ENCODE measurements around the gene RXRA. TPM values are rescaled to one million over a fixed set of nuclear protein-coding genes. Genes with fewer than 3 reads are reported as not detected.

RXRA gene
- polyA plus RNA-seq, 4 donors = 30.8 to 83.5 (median 41.5) TPM

DNA sequence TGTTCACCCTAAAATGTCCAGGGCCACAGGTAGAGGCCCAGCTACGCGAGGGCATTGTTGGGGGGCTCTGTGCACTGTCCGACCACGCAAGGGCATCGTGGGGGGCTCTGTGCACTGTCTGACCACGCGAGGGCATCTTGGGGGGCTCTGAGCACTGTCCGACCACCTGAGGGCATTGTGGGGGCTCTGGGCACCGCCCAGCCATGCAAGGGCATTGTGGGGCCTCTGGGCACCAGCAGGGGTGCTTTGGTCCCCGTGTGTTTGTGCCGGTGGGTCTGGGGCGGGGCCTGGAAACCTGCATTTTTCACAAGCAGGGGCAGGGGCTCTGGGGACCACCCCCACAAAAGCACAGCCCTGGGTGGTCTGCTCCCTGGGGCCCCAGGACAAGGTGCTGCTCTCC lies 41.5 kb upstream of the RXRA start:
- Histone ChIP-seq H3K4me1 (ENCODE audit: control insufficient read depth in 3 of 3, insufficient read depth in 2 of 3, low read depth in 1 of 3, low read length in 2 of 3) (no peaks in the 10 kb centered on the region), H3K9me3 (ENCODE audit: control insufficient read depth in 2 of 2, insufficient read depth in 1 of 2, low read depth in 1 of 2, low read length in 1 of 2) (no peaks in the 10 kb centered on the region), H3K27me3 (ENCODE audit: control insufficient read depth in 3 of 3, insufficient read depth in 3 of 3, low read length in 3 of 3) (no peaks in the 10 kb centered on the region), H3K27ac (ENCODE audit: low read depth in 1 of 3, low read length in 2 of 3) (no peak overlapping the region), H3K36me3 (ENCODE audit: control insufficient read depth in 3 of 3, insufficient read depth in 2 of 3, low read depth in 1 of 3, low read length in 3 of 3) (no peaks in the 10 kb centered on the region), H3K4me3 (ENCODE audit: low read depth in 1 of 3, low read length in 3 of 3) (no peak overlapping the region)
- no peak for FAIRE-seq
- 82 to 86% (median 83%) methylated on average over 11 to 12 of the region's 12 CpGs for WGBS, 3 donors
- no peak for DNase-seq

DNA sequence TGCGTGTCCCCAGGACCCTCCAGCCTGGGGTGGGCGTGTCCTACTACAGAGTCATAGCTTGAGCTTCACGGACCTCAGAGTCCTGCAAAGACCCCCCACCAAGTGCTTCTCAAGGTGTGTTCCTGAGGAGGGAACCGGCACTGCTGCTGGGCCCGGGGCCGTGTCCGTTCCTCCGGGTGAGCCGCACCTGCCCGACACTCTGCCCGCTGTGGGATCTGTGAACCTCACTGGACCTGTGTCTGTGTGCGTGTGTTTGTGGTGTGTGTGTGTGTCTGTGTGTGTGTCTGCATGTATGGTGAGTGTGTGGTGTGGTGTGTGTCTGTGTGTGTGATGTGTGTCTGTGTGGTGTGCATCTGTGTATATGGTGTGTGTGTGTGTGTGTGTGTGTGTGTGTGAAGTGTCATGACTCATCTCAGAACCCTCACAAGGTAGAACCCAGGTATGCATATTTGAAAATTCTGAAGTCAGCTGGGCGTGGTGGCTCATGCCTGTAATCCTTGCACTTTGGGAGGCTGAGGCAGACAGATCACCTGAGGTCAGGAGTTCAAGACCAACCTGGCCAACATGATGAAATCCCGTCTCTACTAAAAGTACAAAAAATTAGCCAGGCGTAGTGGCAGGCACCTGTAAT lies 40.9 kb upstream of the RXRA start:
- Histone ChIP-seq H3K27ac (ENCODE audit: low read depth in 1 of 3, low read length in 2 of 3) (no peak overlapping the region), H3K36me3 (ENCODE audit: control insufficient read depth in 3 of 3, insufficient read depth in 2 of 3, low read depth in 1 of 3, low read length in 3 of 3) (no peaks in the 10 kb centered on the region), H3K9me3 (ENCODE audit: control insufficient read depth in 2 of 2, insufficient read depth in 1 of 2, low read depth in 1 of 2, low read length in 1 of 2) (no peaks in the 10 kb centered on the region), H3K4me3 (ENCODE audit: low read depth in 1 of 3, low read length in 3 of 3) (no peak overlapping the region), H3K27me3 (ENCODE audit: control insufficient read depth in 3 of 3, insufficient read depth in 3 of 3, low read length in 3 of 3) (no peaks in the 10 kb centered on the region), H3K4me1 (ENCODE audit: control insufficient read depth in 3 of 3, insufficient read depth in 2 of 3, low read depth in 1 of 3, low read length in 2 of 3) (no peaks in the 10 kb centered on the region)
- no peak for DNase-seq
- no peak for FAIRE-seq
- 83 to 86% (median 84%) methylated on average over 15 of the region's 15 CpGs for WGBS, 3 donors

DNA sequence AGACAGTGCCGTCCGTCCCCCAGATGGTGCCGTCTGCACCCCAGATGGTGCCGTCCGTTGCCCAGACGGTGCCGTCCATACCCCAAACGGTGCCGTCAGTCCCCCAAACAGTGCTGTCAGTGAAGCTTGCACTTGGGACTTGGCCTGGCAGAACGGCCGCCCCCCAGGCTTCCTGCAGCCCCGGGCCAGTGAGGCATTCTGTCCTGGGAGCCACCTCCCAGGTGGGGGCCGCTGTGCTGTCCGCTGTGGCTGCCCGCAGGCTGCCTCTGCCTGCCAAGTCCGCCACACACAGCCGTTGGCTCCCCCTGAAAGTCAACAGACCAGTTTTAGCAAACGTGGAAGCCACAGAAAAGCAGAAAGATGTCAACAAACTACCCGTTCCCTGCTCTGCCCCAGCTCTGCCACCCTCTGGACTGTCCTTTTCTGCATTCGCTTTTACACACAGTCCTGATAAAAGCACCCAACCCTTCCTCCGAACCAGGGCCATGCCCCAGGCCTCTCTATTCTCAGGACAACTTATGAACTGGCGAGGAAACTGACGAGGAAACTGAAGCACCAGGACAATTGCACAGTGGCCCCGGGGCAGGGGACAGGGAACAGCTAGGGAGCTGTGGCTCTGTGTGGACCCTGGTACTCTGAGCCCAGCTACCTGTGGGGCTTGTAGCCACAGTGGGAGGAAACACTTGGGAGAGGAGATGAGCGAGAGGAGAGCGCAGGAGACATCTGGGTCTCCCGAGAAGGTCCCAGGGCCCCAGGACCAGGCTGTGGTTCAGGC lies 39.6 kb upstream of the RXRA start:
- WGBS, 3 donors = 65 to 69% (median 68%) methylated on average over 27 of the region's 27 CpGs
- DNase-seq = no peak
- peaks cover 0 to 2% of the 10 kb centered on the region in 2 donors for H3K9me3 ChIP-seq (ENCODE audit: control insufficient read depth in 2 of 2, insufficient read depth in 1 of 2, low read depth in 1 of 2, low read length in 1 of 2)
- no peak for FAIRE-seq
- no peaks in the 10 kb centered on the region for H3K36me3 ChIP-seq (ENCODE audit: control insufficient read depth in 3 of 3, insufficient read depth in 2 of 3, low read depth in 1 of 3, low read length in 3 of 3)
- no peaks in the 10 kb centered on the region for H3K27me3 ChIP-seq (ENCODE audit: control insufficient read depth in 3 of 3, insufficient read depth in 3 of 3, low read length in 3 of 3)
- no peak overlapping the region for H3K4me3 ChIP-seq (ENCODE audit: low read depth in 1 of 3, low read length in 3 of 3)
- H3K27ac ChIP-seq (ENCODE audit: low read depth in 1 of 3, low read length in 2 of 3) = no peak overlapping the region
- H3K4me1 ChIP-seq (ENCODE audit: control insufficient read depth in 3 of 3, insufficient read depth in 2 of 3, low read depth in 1 of 3, low read length in 2 of 3) = no peaks in the 10 kb centered on the region

DNA sequence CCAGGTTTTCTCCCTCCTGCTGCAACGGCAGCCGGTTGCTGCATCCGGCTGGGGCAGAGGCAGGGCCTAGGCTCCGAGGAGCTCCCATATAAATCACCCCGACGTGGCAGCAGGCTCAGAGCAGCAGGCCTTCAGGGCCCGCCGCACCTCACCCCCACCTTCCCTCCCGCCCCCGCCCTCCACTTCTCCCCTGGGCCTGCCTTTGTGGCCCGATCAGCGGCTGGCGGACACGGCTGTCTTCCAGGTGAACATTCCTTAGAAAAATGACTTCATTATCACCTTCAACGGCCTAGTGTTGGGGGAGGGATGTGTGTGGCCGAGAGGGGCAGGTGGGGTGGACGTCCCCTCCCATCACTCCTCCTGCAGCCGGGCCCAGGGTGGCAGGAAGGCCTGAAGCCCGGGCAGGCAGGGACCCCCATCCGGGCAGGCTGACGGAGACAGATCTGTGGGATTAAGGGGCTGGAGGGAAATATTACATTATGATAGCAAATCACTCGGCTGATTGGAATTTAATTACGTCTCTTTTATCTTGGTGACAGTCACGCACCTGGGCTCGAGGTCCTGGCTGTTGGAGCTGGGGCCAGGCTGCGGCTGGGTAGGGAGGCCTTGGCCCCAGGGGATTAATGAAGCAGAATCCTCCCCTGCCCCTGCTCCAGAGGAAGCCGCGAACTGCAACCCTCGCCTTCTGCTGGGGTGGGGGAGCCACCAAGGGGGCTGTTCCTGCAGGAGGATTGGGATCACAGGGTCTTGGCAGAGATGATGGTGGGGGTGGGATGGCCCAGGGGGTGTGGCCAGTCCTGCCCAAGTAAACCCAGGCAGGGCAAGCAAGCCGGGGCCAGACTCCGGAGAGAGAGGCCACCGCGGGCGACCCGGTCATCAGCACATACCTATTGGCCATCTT lies 38.4 kb upstream of the RXRA start:
- Histone ChIP-seq H3K4me1 (ENCODE audit: control insufficient read depth in 3 of 3, insufficient read depth in 2 of 3, low read depth in 1 of 3, low read length in 2 of 3) (no peaks in the 10 kb centered on the region), H3K27ac (ENCODE audit: low read depth in 1 of 3, low read length in 2 of 3) (no peak overlapping the region), H3K9me3 (ENCODE audit: control insufficient read depth in 2 of 2, insufficient read depth in 1 of 2, low read depth in 1 of 2, low read length in 1 of 2) (peaks cover 0 to 2% of the 10 kb centered on the region in 2 donors), H3K4me3 (ENCODE audit: low read depth in 1 of 3, low read length in 3 of 3) (no peak overlapping the region), H3K27me3 (ENCODE audit: control insufficient read depth in 3 of 3, insufficient read depth in 3 of 3, low read length in 3 of 3) (no peaks in the 10 kb centered on the region), H3K36me3 (ENCODE audit: control insufficient read depth in 3 of 3, insufficient read depth in 2 of 3, low read depth in 1 of 3, low read length in 3 of 3) (no peaks in the 10 kb centered on the region)
- DNase-seq (no peak), FAIRE-seq (no peak)
- WGBS, 3 donors = 38 to 60% (median 48%) methylated on average over 32 to 35 of the region's 35 CpGs

DNA sequence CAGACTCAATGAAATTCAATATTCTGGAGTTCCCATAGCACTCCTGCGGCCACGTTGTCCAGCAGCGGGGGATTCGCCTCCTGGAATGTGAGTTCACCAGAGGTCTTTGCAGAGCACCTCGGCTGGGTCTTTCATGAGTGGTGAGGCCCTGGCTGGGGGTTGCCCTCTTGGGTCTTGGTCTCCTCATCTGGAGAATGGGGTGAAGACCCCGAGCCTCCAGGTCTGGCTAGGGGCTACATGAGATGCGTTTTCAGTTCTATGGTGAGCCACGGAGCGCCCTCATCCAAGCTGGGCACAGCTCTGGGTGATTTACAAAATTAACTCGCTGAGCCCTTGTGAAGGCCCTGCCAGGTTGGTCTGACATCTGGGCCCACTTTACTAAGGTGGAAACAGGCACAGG lies 37.5 kb upstream of the RXRA start:
- H3K4me3 ChIP-seq (ENCODE audit: low read depth in 1 of 3, low read length in 3 of 3) = no peak overlapping the region
- no peak for FAIRE-seq
- H3K9me3 ChIP-seq (ENCODE audit: control insufficient read depth in 2 of 2, insufficient read depth in 1 of 2, low read depth in 1 of 2, low read length in 1 of 2) = peaks cover 0 to 2% of the 10 kb centered on the region in 2 donors
- WGBS, 3 donors = 94 to 95% (median 95%) methylated on average over 10 of the region's 10 CpGs
- no peak for DNase-seq
- H3K36me3 ChIP-seq (ENCODE audit: control insufficient read depth in 3 of 3, insufficient read depth in 2 of 3, low read depth in 1 of 3, low read length in 3 of 3) = no peaks in the 10 kb centered on the region
- no peak overlapping the region for H3K27ac ChIP-seq (ENCODE audit: low read depth in 1 of 3, low read length in 2 of 3)
- no peaks in the 10 kb centered on the region for H3K4me1 ChIP-seq (ENCODE audit: control insufficient read depth in 3 of 3, insufficient read depth in 2 of 3, low read depth in 1 of 3, low read length in 2 of 3)
- H3K27me3 ChIP-seq (ENCODE audit: control insufficient read depth in 3 of 3, insufficient read depth in 3 of 3, low read length in 3 of 3) = no peaks in the 10 kb centered on the region

DNA sequence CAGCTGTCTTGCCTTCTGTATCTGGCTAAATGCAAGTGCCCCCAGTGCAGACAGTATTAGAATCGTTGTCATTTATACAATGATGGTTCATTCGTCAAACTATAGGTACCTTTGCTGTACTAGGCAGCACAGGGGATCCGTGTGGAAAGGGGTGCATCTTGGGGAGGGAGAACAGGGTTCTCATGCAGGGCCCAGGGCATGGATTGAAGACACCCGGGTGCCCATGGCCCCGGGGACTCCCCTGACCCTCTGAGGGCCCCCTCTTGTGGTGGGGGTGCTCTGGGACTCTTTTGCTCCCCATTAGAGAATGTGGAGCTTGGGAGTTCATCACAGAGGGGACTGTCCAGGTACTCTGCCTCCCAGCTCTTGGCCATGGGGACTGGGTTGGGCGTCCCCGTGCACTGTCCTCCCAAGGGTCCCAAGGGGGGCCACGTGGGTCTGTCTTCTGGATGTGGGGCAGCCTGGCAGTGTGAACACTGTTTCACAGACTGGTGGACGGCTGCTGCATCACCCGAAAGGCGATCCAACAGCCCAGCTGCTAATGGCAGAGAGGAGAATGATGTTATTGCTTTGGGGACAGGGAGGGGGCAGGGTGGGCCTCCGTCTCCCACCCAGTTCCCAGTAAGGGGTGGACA lies 36.9 kb upstream of the RXRA start:
- Histone ChIP-seq H3K9me3 (ENCODE audit: control insufficient read depth in 2 of 2, insufficient read depth in 1 of 2, low read depth in 1 of 2, low read length in 1 of 2) (peaks cover 0 to 2% of the 10 kb centered on the region in 2 donors), H3K27ac (ENCODE audit: low read depth in 1 of 3, low read length in 2 of 3) (no peak overlapping the region), H3K36me3 (ENCODE audit: control insufficient read depth in 3 of 3, insufficient read depth in 2 of 3, low read depth in 1 of 3, low read length in 3 of 3) (no peaks in the 10 kb centered on the region), H3K27me3 (ENCODE audit: control insufficient read depth in 3 of 3, insufficient read depth in 3 of 3, low read length in 3 of 3) (no peaks in the 10 kb centered on the region), H3K4me3 (ENCODE audit: low read depth in 1 of 3, low read length in 3 of 3) (no peak overlapping the region), H3K4me1 (ENCODE audit: control insufficient read depth in 3 of 3, insufficient read depth in 2 of 3, low read depth in 1 of 3, low read length in 2 of 3) (no peaks in the 10 kb centered on the region)
- no peak for DNase-seq
- WGBS, 3 donors = 78 to 84% (median 82%) methylated on average over 12 of the region's 12 CpGs
- no peak for FAIRE-seq

DNA sequence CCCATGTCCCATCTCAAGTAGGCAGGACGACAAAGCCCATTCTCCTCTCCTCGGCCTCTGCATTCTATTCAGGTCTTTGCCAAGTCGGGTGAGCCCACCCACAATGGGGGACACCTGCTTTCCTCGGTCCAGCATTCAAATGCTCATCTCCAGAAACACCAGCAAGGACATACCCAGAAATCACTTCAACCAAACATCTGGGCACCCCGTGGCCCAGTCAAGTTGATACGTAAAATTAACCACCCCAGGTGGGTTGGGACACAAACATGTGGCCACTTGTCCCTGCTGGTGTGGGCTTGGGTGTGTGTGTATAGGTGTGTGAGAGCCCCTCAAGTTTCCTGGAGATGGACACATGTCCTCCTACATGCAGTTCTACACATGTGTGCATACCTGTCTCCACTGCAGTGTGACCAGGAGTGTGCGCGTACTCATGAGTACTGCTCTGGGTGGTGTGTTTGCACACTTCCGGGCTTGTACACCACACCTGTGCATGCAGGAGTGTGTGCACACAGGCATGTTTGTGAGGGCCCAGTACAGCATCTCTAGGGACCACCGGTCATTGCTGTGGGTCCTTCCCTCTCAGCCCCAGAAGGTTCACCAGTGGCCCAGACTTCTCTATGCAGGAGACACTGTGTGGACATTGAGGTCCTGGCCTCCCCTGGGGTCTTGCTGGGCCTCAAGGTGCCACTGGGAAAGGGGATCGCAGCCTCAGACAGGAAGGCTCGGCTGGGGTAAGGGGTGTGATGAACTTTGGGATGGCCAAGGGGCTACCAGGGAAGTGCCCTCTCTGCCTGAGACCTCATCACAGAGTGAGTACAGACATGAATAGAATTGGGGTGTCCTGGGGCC lies 35.4 kb upstream of the RXRA start:
- Histone ChIP-seq H3K4me1 (ENCODE audit: control insufficient read depth in 3 of 3, insufficient read depth in 2 of 3, low read depth in 1 of 3, low read length in 2 of 3) (no peaks in the 10 kb centered on the region), H3K9me3 (ENCODE audit: control insufficient read depth in 2 of 2, insufficient read depth in 1 of 2, low read depth in 1 of 2, low read length in 1 of 2) (peaks cover 0 to 2% of the 10 kb centered on the region in 2 donors), H3K36me3 (ENCODE audit: control insufficient read depth in 3 of 3, insufficient read depth in 2 of 3, low read depth in 1 of 3, low read length in 3 of 3) (no peaks in the 10 kb centered on the region), H3K27ac (ENCODE audit: low read depth in 1 of 3, low read length in 2 of 3) (no peak overlapping the region), H3K4me3 (ENCODE audit: low read depth in 1 of 3, low read length in 3 of 3) (no peak overlapping the region), H3K27me3 (ENCODE audit: control insufficient read depth in 3 of 3, insufficient read depth in 3 of 3, low read length in 3 of 3) (peaks cover 0 to 2% (median 0%) of the 10 kb centered on the region in 3 donors)
- DNase-seq (no peak), FAIRE-seq (no peak)
- WGBS, 3 donors = 92 to 94% (median 93%) methylated on average over 12 of the region's 12 CpGs

Measured in small intestine (tissue), 7 donors.